ENCODE measurements around the gene CNKSR3.
"Not testable (repeated sequence)": the region's sequence is repeated elsewhere in the genome, so short reads cannot be mapped to it uniquely, and the experiment has no call there.

CNKSR3 gene

GRCh38 chr6:154510144-154510905 is at the start of gene CNKSR3:
Gene CNKSR3 (minus strand): TSS chr6:154510685. CDS start chr6:154510114, 571 bp downstream.
- DNase-seq, result peak in 53 of 56 donors; percentile 13 to 81 (median 62)

- DNase-seq, result no peak
Measured at GRCh38 chr6:154558984-154559383, 48.5 kb upstream of the CNKSR3 start.

GRCh38 chr6:154558513-154558912 is 48.0 kb upstream of the CNKSR3 start:
- no peak for DNase-seq

- DNase-seq, result no peak
Measured at GRCh38 chr6:154555073-154555677, 44.7 kb upstream of the CNKSR3 start.

- DNase-seq, result no peak
Measured at GRCh38 chr6:154554491-154554890, 44.0 kb upstream of the CNKSR3 start.

- no peak for DNase-seq
Measured at GRCh38 chr6:154550779-154551178, 40.3 kb upstream of the CNKSR3 start.

- DNase-seq, result no peak
Measured at GRCh38 chr6:154549179-154549578, 38.7 kb upstream of the CNKSR3 start.

- peak in 5 of 56 donors; percentile 1 to 12 (median 4) for DNase-seq
Measured at GRCh38 chr6:154548130-154548830, 37.8 kb upstream of the CNKSR3 start.

GRCh38 chr6:154543628-154544027 is 33.1 kb upstream of the CNKSR3 start:
- no peak for DNase-seq

GRCh38 chr6:154542747-154543146 is 32.3 kb upstream of the CNKSR3 start:
- no peak for DNase-seq

- not testable (repeated sequence) for DNase-seq
Measured at GRCh38 chr6:154541837-154542236, 31.4 kb upstream of the CNKSR3 start.

- no peak for DNase-seq
Measured at GRCh38 chr6:154539593-154540269, 29.2 kb upstream of the CNKSR3 start.

GRCh38 chr6:154538640-154539191 is 28.2 kb upstream of the CNKSR3 start:
- DNase-seq, result no peak

- peak in 5 of 56 donors; percentile 6 to 31 (median 12) for DNase-seq
Measured at GRCh38 chr6:154537511-154538325, 27.2 kb upstream of the CNKSR3 start.

- DNase-seq, result no peak
Measured at GRCh38 chr6:154536999-154537398, 26.5 kb upstream of the CNKSR3 start.

- DNase-seq, result no peak
Measured at GRCh38 chr6:154536255-154536654, 25.8 kb upstream of the CNKSR3 start.

- DNase-seq, result no peak
Measured at GRCh38 chr6:154535851-154536250, 25.4 kb upstream of the CNKSR3 start.

GRCh38 chr6:154535147-154535546 is 24.7 kb upstream of the CNKSR3 start:
- DNase-seq, result no peak

GRCh38 chr6:154534531-154534930 is 24.0 kb upstream of the CNKSR3 start:
- DNase-seq, result no peak

GRCh38 chr6:154532426-154532825 is 21.9 kb upstream of the CNKSR3 start:
- DNase-seq, result no peak

GRCh38 chr6:154529957-154530356 is 19.5 kb upstream of the CNKSR3 start:
- no peak for DNase-seq

All from amygdala (tissue), 56 donors.